ENCODE data around the gene BRAT1. TPM values are rescaled to one million over a fixed set of nuclear protein-coding genes. Genes with fewer than 3 reads are reported as not detected.

The BRAT1 gene
- total and polyA plus RNA-seq, 5 donors from 2014 or later, result 21.4 to 36.6 (median 31.3) TPM

Other genes with a start within 250 kb of the BRAT1 start
- 7.3 TPM for gene SNX8, start 241.1 kb downstream of the BRAT1 start, total RNA-seq
- 10 to 100 TPM in 2 of 4 donors, 1 to 10 TPM in 2; 5.7 to 14.5 (median 10.8) TPM for gene SNX8, start 241.1 kb downstream of the BRAT1 start, polyA plus RNA-seq
- gene EIF3B, start 200.7 kb downstream of the BRAT1 start, total RNA-seq, result 150 TPM
- gene EIF3B, start 200.7 kb downstream of the BRAT1 start, polyA plus RNA-seq, result 10 to 100 TPM; 85.5 to 97.9 (median 94.3) TPM
- gene CHST12, start 151.9 kb downstream of the BRAT1 start, total RNA-seq, result 27.8 TPM
- gene CHST12, start 151.9 kb downstream of the BRAT1 start, polyA plus RNA-seq, result 10 to 100 TPM; 14.1 to 20.4 (median 19.3) TPM
- gene GRIFIN, start 79.1 kb downstream of the BRAT1 start, total RNA-seq, result not detected
- gene GRIFIN, start 79.1 kb downstream of the BRAT1 start, polyA plus RNA-seq, result not detected
- gene LFNG, start 35.8 kb downstream of the BRAT1 start, total RNA-seq, result 215 TPM
- 1 to 10 TPM; 2.1 to 7.3 (median 2.8) TPM for gene LFNG, start 35.8 kb downstream of the BRAT1 start, polyA plus RNA-seq
- gene IQCE, start 3.5 kb upstream of the BRAT1 start, total RNA-seq, result 6.6 TPM
- 1 to 10 TPM in 1 of 4 donors, under 1 TPM in 3; 0.69 to 1.5 (median 0.91) TPM for gene IQCE, start 3.5 kb upstream of the BRAT1 start, polyA plus RNA-seq
- gene TTYH3, start 76.5 kb upstream of the BRAT1 start, total RNA-seq, result 20.0 TPM
- 1 to 10 TPM in 3 of 4 donors, under 1 TPM in 1; 0.56 to 1.6 (median 1.2) TPM for gene TTYH3, start 76.5 kb upstream of the BRAT1 start, polyA plus RNA-seq
- gene AMZ1, start 132.7 kb upstream of the BRAT1 start, total RNA-seq, result 1.8 TPM
- gene AMZ1, start 132.7 kb upstream of the BRAT1 start, polyA plus RNA-seq, result 1 to 10 TPM in 1 of 4 donors, under 1 TPM in 3; 0.43 to 1.4 (median 0.63) TPM